Natural killer cell (primary cell): Measurements from ENCODE around the gene DNAH14. TPM values are rescaled to one million over a fixed set of nuclear protein-coding genes. Genes with fewer than 3 reads are reported as not detected.
"Not testable (repeated sequence)": the region's sequence is repeated elsewhere in the genome, so short reads cannot be mapped to it uniquely, and the experiment has no call there.

Experiments
- ATAC-seq, 3 donors: fragments of 150-1000 bp in 2 of 3; fragments of 200-7000 bp in 1 of 3; cut with Tn5 transposase; 1 replicate in 1 of 3; 2 replicates in 2 of 3; pipeline ENCODE4 v1.10.0; 2021; ENCODE audit warnings: mild to moderate bottlenecking in 2 of 3, moderate library complexity in 2 of 3
- DNase-seq, 2 donors: peaks; one replicate each; pipeline versions ENCODE4 v3.0.0 to v3.0.0-alpha.2; 2013 to 2021; ENCODE audit warnings: mixed read lengths in 1 of 2
- H3K27ac ChIP-seq: one replicate; pipeline ENCODE4 v1.5.1; 2013; ENCODE audit warnings: mild to moderate bottlenecking, low read length
- H3K27me3 ChIP-seq: one replicate; pipeline ENCODE4 v1.6.1; 2013; ENCODE audit warnings: low read length; ENCODE audit not compliant: control insufficient read depth, insufficient read depth
- H3K36me3 ChIP-seq: one replicate; pipeline ENCODE4 v1.6.1; 2013; ENCODE audit warnings: low read length; ENCODE audit not compliant: control insufficient read depth, insufficient read depth
- H3K4me1 ChIP-seq: one replicate; pipeline ENCODE4 v1.6.1; 2013; ENCODE audit warnings: low read length; ENCODE audit not compliant: control insufficient read depth, insufficient read depth
- H3K4me3 ChIP-seq: one replicate; pipeline ENCODE4 v1.5.1; 2013; ENCODE audit warnings: low read length
- H3K9me3 ChIP-seq: one replicate; pipeline ENCODE4 v1.6.1; 2013; ENCODE audit warnings: low read length; ENCODE audit not compliant: control insufficient read depth, insufficient read depth
- H3K27ac Mint-ChIP-seq, 2 donors: one replicate each; pipeline ENCODE4 v1.8.0; 2022; ENCODE audit warnings: mild to moderate bottlenecking in 2 of 2, mixed read lengths in 2 of 2, moderate library complexity in 1 of 2
- H3K27me3 Mint-ChIP-seq, 2 donors: one replicate each; pipeline ENCODE4 v1.8.0; 2022; ENCODE audit warnings: low read depth in 2 of 2, mixed read lengths in 2 of 2
- H3K36me3 Mint-ChIP-seq: one replicate; pipeline ENCODE4 v1.8.0; 2022; ENCODE audit warnings: mixed read lengths
- H3K4me1 Mint-ChIP-seq, 2 donors: one replicate each; pipeline ENCODE4 v1.8.0; 2022; ENCODE audit warnings: mixed read lengths in 2 of 2
- H3K4me3 Mint-ChIP-seq: one replicate; pipeline ENCODE4 v1.8.0; 2022; ENCODE audit warnings: mild to moderate bottlenecking, moderate library complexity, mixed read lengths
- H3K9me3 Mint-ChIP-seq, 2 donors: one replicate each; pipeline ENCODE4 v1.8.0; 2022; ENCODE audit warnings: mixed read lengths in 2 of 2
- CTCF ChIP-seq: fragments of 200-600 bp; IDR thresholded peaks from one replicate; pipeline ENCODE4 v1.8.0; 2022; ENCODE audit warnings: antibody characterized with exemption
- WGBS: methylation state at CpG from one replicate; pipeline ENCODE4 v1.1.7; 2013; ENCODE audit warnings: missing lambda C conversion rate; ENCODE audit not compliant: insufficient coverage; 5-methylcytosine and 5-hydroxymethylcytosine counted together
- intact Hi-C: fragments of 100-400 bp; cut with micrococcal nuclease; formaldehyde crosslinking; loops from one replicate; pipeline ENCODE4 v1.14.2; 2022
- total RNA-seq, 4 donors: library from RNA; stranded (reverse); fragments of 120-200 nt in 1 of 4; gene quantifications; one replicate each; pipeline versions ENCODE4 v1.2.3 to v1.2.4, GENCODE V29; 2013 to 2022

DNAH14 gene
- total RNA-seq, 3 donors from 2014 or later (not counting 1 experiment from before 2014, with no cell fraction given), result 0.35 to 1.3 TPM; not detected in 1

DNA sequence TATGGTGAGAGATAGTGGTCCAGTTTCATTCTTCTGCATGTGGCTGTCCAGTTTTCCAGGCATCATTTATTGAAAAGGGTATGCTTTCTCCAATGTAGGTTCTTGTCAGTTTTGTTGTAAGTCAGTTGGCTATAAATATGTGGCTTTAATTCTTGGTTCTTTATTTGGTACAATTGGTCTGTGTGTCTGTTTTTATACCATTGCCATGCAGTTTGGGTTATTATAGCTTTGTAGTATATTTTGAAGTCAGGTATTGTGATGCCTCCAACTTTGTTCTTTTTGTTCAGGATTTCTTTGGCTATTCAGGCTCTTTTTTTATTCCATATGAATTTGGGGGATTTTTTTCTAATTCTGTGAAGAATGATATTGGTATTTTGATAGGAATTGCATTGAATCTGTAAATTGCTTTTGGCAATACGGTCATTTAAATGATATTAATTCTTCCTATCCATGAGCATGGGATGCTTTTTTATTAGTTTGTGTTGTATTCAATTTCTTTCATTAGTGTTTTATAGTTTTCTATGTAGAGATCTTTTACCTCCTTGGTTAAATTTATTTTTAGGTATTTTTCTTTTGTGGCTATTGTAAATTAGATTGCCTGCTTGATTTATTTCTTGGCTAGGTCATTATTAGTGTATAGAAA lies 3.3 kb downstream of the DNAH14 start:
- Histone ChIP-seq H3K9me3 (no peaks in the 10 kb centered on the region), H3K27me3 (no peaks in the 10 kb centered on the region), H3K36me3 (no peaks in the 10 kb centered on the region), H3K4me3 (no peak overlapping the region), H3K27ac (no peak overlapping the region), H3K4me1 (no peaks in the 10 kb centered on the region)
- H3K9me3 Mint-ChIP-seq, result peaks cover 11 to 28% of the 10 kb centered on the region in 2 donors
- peaks cover 6 to 19% of the 10 kb centered on the region in 2 donors for H3K27me3 Mint-ChIP-seq
- H3K36me3 Mint-ChIP-seq, result peaks cover 27% of the 10 kb centered on the region
- no peak for ATAC-seq
- DNase-seq, result no peak
- intact Hi-C loops, result no loop called here
- WGBS, result no CpG with 5 or more reads among the region's 1 CpG
- TF ChIP-seq CTCF, result no peak
- H3K27ac Mint-ChIP-seq, result no peak overlapping the region
- no peak overlapping the region for H3K4me3 Mint-ChIP-seq
- H3K4me1 Mint-ChIP-seq, result no peaks in the 10 kb centered on the region

DNA sequence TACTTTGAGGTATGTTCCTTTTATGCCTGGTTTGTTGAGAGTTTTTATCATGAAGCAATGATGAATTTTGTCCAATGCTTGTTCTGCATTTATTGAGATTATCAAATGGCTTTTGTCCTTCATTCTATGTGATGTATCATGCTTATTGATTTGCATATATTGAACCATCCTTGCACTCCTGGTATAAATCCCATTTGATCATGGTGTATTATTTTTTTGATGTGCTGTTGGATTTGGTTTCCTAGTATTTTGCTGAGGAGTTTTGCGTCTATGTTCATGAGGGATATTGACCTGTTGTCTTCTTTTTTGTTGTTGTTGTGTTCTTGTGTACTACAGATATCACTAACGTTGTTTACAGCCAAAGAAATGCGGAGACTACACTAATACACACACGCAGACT lies 4.1 kb downstream of the DNAH14 start:
- peaks cover 27% of the 10 kb centered on the region for H3K36me3 Mint-ChIP-seq
- Histone ChIP-seq H3K9me3 (no peaks in the 10 kb centered on the region), H3K36me3 (no peaks in the 10 kb centered on the region), H3K27me3 (no peaks in the 10 kb centered on the region), H3K27ac (no peak overlapping the region), H3K4me3 (no peak overlapping the region), H3K4me1 (no peaks in the 10 kb centered on the region)
- H3K27ac Mint-ChIP-seq, result no peak overlapping the region
- ATAC-seq (no peak), DNase-seq (no peak)
- no peaks in the 10 kb centered on the region for H3K4me1 Mint-ChIP-seq
- peaks cover 11 to 32% of the 10 kb centered on the region in 2 donors for H3K9me3 Mint-ChIP-seq
- no peak for TF ChIP-seq CTCF
- intact Hi-C loops, result no loop called here
- 81% methylated on average over 2 of the region's 4 CpGs for whole genome bisulfite sequencing
- H3K27me3 Mint-ChIP-seq, result peaks cover 6 to 18% of the 10 kb centered on the region in 2 donors
- H3K4me3 Mint-ChIP-seq, result no peak overlapping the region

- Mint-ChIP-seq H3K9me3 (peaks cover 16 to 22% of the 10 kb centered on the region in 2 donors), H3K27me3 (peaks cover 0 to 4% of the 10 kb centered on the region in 2 donors), H3K4me1 (no peaks in the 10 kb centered on the region), H3K27ac (no peak overlapping the region), H3K36me3 (peaks cover 13% of the 10 kb centered on the region), H3K4me3 (no peak overlapping the region)
- no peak for ATAC-seq
- Histone ChIP-seq H3K9me3 (no peaks in the 10 kb centered on the region), H3K27me3 (no peaks in the 10 kb centered on the region), H3K27ac (no peak overlapping the region), H3K4me3 (no peak overlapping the region), H3K4me1 (no peaks in the 10 kb centered on the region), H3K36me3 (no peaks in the 10 kb centered on the region)
- WGBS, result 100% methylated on average over 2 of the region's 4 CpGs
- no peak for TF ChIP-seq CTCF
- intact Hi-C loops, result no loop called here
- DNase-seq, result no peak
These were observed 9.2 kb downstream of the DNAH14 start for GRCh38 chr1:224938652-224939051.

DNA sequence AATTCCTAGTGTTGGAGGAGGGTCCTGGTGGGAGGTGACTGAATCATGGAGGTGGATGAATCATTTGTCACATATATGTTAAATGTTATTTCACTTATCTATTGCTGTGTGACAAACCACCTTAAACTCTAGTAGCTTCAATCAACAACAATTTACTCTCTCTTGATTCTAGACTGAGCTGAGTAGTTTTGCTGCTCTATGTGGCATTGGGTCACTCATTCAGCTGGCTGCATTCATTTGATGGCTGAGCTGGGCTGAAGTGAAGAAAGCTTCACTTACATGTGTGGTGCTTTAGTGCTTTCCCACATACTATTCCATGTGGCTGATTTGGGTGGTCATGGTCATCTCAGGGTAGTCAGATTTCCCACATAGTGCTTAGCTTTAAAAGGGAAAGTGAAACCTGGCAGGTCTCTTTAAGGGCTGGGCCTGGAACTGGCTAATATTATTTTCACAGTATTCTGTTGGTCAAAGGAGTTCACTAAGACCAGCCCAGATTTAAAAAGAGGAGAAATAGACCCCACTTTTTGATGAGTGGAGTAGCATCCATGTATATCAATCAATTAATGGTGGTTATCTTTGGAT lies 10.5 kb downstream of the DNAH14 start:
- H3K27me3 Mint-ChIP-seq, result no peaks in the 10 kb centered on the region
- H3K27ac Mint-ChIP-seq, result no peak overlapping the region
- Histone ChIP-seq H3K27me3 (no peaks in the 10 kb centered on the region), H3K4me1 (no peaks in the 10 kb centered on the region), H3K9me3 (no peaks in the 10 kb centered on the region), H3K36me3 (no peaks in the 10 kb centered on the region), H3K4me3 (no peak overlapping the region), H3K27ac (no peak overlapping the region)
- no peak overlapping the region for H3K4me3 Mint-ChIP-seq
- ATAC-seq (no peak), DNase-seq (no peak)
- peaks cover 11 to 12% of the 10 kb centered on the region in 2 donors for H3K9me3 Mint-ChIP-seq
- peaks cover under 1% of the 10 kb centered on the region for H3K36me3 Mint-ChIP-seq
- no peak for TF ChIP-seq CTCF
- no peaks in the 10 kb centered on the region for H3K4me1 Mint-ChIP-seq
- intact Hi-C loops, result no loop called here

DNA sequence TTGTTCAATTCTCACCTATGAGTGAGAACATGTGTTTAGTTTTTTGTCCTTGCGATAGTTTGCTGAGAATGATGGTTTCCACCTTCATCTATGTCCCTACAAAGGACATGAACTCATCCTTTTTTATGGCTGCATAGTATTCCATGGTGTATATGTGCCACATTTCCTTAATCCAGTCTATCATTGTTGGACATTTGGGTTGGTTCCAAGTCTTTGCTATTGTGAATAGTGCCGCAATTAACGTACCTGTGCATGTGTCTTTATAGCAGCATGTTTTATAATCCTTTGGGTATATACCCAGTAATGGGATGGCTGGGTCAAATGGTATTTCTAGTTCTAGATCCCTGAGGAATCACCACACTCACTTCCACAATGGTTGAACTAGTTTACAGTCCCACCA lies 11.3 kb downstream of the DNAH14 start:
- H3K9me3 ChIP-seq, H3K27ac Mint-ChIP-seq, H3K27me3 Mint-ChIP-seq, H3K4me1 ChIP-seq, H3K36me3 Mint-ChIP-seq, H3K27me3 ChIP-seq, intact Hi-C loops, DNase-seq, H3K36me3 ChIP-seq, ATAC-seq, H3K4me1 Mint-ChIP-seq, H3K27ac ChIP-seq, H3K4me3 ChIP-seq, H3K4me3 Mint-ChIP-seq: not testable (repeated sequence)
- WGBS, result 100% methylated on average over 2 of the region's 3 CpGs
- peaks cover 8 to 11% of the 10 kb centered on the region in 2 donors for H3K9me3 Mint-ChIP-seq
